ENCODE data around the gene IMMP2L. TPM values are rescaled to one million over a fixed set of nuclear protein-coding genes. Genes with fewer than 3 reads are reported as not detected.

IMMP2L gene
- total and polyA plus RNA-seq, 2 of the 4 experiments (the other 2 are of a cell fraction) = 5.8 to 9.3 TPM

DNA sequence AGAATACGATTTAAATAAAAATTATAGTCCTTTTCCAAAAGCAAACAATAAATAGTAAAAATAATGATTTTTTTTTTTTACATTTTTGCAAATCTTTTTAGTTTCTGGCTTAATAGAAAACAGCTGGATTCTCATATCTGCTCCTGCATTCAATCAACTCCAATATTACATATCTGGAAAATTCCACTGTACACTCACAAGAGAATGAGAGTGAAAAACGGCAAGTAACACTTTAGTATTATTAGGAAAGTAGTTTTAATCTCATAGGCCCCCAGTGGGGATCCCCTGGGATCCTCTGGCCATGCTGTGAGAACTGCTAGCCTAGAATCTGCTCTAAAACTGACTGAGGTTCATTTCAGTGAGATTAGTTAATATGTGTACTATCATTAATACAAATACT, 599.9 kb downstream of the IMMP2L start:
- ChIA-PET CTCF (no interaction called here), POLR2A (ENCODE audit: unreplicated experiment) (no interaction called here)
- Histone ChIP-seq H3K9ac (ENCODE audit: low read depth, low read length) (no peak overlapping the region), H3K9me3 (ENCODE audit: control insufficient read depth, insufficient read depth, low read length) (no peaks in the 10 kb centered on the region), H4K20me1 (ENCODE audit: insufficient read depth, low read length) (no peaks in the 10 kb centered on the region), H2BK20ac (ENCODE audit: low read depth, low read length) (no peak overlapping the region), H2AFZ (replicated peaks; ENCODE audit: low read length, poor library complexity) (no peak overlapping the region), H3K27ac (ENCODE audit: insufficient read depth, low read length) (no peak overlapping the region), H2AK9ac (replicated peaks; ENCODE audit: low read depth, low read length, poor library complexity) (no peak overlapping the region), H4K8ac (ENCODE audit: low read depth in 2 of 2, low read length in 2 of 2) (no peak overlapping the region), H3K56ac (ENCODE audit: extremely low read depth, insufficient read depth, low read length) (no peak overlapping the region), H3K9me1 (ENCODE audit: insufficient read depth, low read length) (no peaks in the 10 kb centered on the region), H3K4ac (ENCODE audit: low read depth, low read length) (no peak overlapping the region), H2AK5ac (ENCODE audit: low read depth, low read length) (no peak overlapping the region), H4K5ac (ENCODE audit: low read depth, low read length) (no peak overlapping the region), H2BK120ac (ENCODE audit: low read depth, low read length) (no peak overlapping the region), H4K91ac (ENCODE audit: insufficient read depth, low read depth, low read length) (no peak overlapping the region), H3K36me3 (ENCODE audit: control insufficient read depth, insufficient read depth, low read length) (no peaks in the 10 kb centered on the region), H3K23ac (ENCODE audit: low read depth, low read length) (no peak overlapping the region), H3K18ac (ENCODE audit: low read depth, low read length) (no peak overlapping the region), H3K79me1 (ENCODE audit: low read depth in 1 of 2, low read length in 2 of 2) (no peaks in the 10 kb centered on the region), H3K4me2 (ENCODE audit: low read depth, low read length) (no peak overlapping the region), H3K4me3 (ENCODE audit: insufficient read depth, low read depth, low read length) (no peak overlapping the region), H2BK5ac (ENCODE audit: low read depth, low read length, poor library complexity, severe bottlenecking) (no peak overlapping the region), H2BK15ac (ENCODE audit: low read depth, low read length) (no peak overlapping the region), H3K27me3 (ENCODE audit: control insufficient read depth, insufficient read depth, low read length) (no peaks in the 10 kb centered on the region), H3K4me1 (ENCODE audit: control insufficient read depth, insufficient read depth, low read length) (peaks cover 2% of the 10 kb centered on the region; the same call in 1 of the 2 replicates), H3K14ac (replicated peaks; ENCODE audit: low read depth, low read length) (no peak overlapping the region)
- no peak for TF ChIP-seq CHD1 (IDR thresholded peaks at IDR 0.05; ENCODE audit: low read depth, low read length)
- TF ChIP-seq BHLHE40 (IDR thresholded peaks at IDR 0.05; ENCODE audit: low read depth, low read length) = no peak
- no peak for TF ChIP-seq POLR2A (IDR thresholded peaks at IDR 0.05; ENCODE audit: low read depth, low read length)
- no peak for TF ChIP-seq CEBPB (IDR thresholded peaks at IDR 0.05; ENCODE audit: low read depth, low read length)
- TF ChIP-seq RAD21 (IDR thresholded peaks at IDR 0.05; ENCODE audit: low read length) = no peak
- no peak for TF ChIP-seq FOS (IDR thresholded peaks at IDR 0.05; ENCODE audit: low read depth, low read length)
- TF ChIP-seq RFX5 (IDR thresholded peaks at IDR 0.05; ENCODE audit: low read depth, low read length) = no peak
- TF ChIP-seq MAZ (IDR thresholded peaks at IDR 0.05; ENCODE audit: borderline replicate concordance, low read depth, low read length) = no peak
- TF ChIP-seq, protein P1, sequence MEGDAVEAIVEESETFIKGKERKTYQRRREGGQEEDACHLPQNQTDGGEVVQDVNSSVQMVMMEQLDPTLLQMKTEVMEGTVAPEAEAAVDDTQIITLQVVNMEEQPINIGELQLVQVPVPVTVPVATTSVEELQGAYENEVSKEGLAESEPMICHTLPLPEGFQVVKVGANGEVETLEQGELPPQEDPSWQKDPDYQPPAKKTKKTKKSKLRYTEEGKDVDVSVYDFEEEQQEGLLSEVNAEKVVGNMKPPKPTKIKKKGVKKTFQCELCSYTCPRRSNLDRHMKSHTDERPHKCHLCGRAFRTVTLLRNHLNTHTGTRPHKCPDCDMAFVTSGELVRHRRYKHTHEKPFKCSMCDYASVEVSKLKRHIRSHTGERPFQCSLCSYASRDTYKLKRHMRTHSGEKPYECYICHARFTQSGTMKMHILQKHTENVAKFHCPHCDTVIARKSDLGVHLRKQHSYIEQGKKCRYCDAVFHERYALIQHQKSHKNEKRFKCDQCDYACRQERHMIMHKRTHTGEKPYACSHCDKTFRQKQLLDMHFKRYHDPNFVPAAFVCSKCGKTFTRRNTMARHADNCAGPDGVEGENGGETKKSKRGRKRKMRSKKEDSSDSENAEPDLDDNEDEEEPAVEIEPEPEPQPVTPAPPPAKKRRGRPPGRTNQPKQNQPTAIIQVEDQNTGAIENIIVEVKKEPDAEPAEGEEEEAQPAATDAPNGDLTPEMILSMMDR (conservative IDR thresholded peaks at IDR 0.05; ENCODE audit: low read depth, low read length) = no peak
- in situ Hi-C loops (cut with MboI; ENCODE audit: low sequenced_read_pairs) (no loop called here), dilution Hi-C loops (cut with HindIII; ENCODE audit: low sequenced_read_pairs, unreplicated experiment) (no loop called here), intact Hi-C loops (cut with micrococcal nuclease) (no loop called here)
- no peak for ATAC-seq (ENCODE audit: low read depth)
- no peak for DNase-seq
- no TSS peak for BruUV-seq (replicated peaks)
- WGBS, 2 experiments (ENCODE audit: extremely low coverage in 2 of 2, insufficient read length in 1 of 2) = no CpG with 5 or more reads among the region's 2 CpGs
